ENCODE results near the gene COL18A1. TPM values are rescaled to one million over a fixed set of nuclear protein-coding genes. Genes with fewer than 3 reads are reported as not detected.

COL18A1 gene
- polyA plus RNA-seq, 3 donors: 0.80 to 4.1 (median 1.1) TPM

- no peaks in the 10 kb centered on the region for H3K36me3 Mint-ChIP-seq
- no peak overlapping the region for H3K27ac Mint-ChIP-seq
- no peaks in the 10 kb centered on the region for H3K4me1 Mint-ChIP-seq
- no peak overlapping the region for H3K4me2 ChIP-seq (replicated peaks; ENCODE audit: extremely low read depth, low read length, poor library complexity, severe bottlenecking)
- H3K4me3 Mint-ChIP-seq: no peak overlapping the region
- no peaks in the 10 kb centered on the region for H3K9me3 ChIP-seq (replicated peaks in 1 of 2; ENCODE audit: control insufficient read depth in 1 of 2, insufficient read depth in 1 of 2, low read length in 2 of 2)
- no peaks in the 10 kb centered on the region for H3K36me3 ChIP-seq (replicated peaks in 1 of 2; ENCODE audit: control insufficient read depth in 1 of 2, insufficient read depth in 2 of 2, low read length in 2 of 2)
- H3K9ac ChIP-seq (ENCODE audit: insufficient read depth, low read length, poor library complexity, severe bottlenecking): no peak overlapping the region
- intact Hi-C loops (cut with micrococcal nuclease): no loop called here
- no peaks in the 10 kb centered on the region for H3K4me1 ChIP-seq (ENCODE audit: control insufficient read depth in 1 of 2, insufficient read depth in 2 of 2, low read length in 2 of 2)
- no peak overlapping the region for H2AFZ ChIP-seq (ENCODE audit: insufficient read depth, low read depth, low read length, poor library complexity, severe bottlenecking)
- no peaks in the 10 kb centered on the region for H3K27me3 ChIP-seq (ENCODE audit: control insufficient read depth in 2 of 2, insufficient read depth in 2 of 2, low read length in 2 of 2)
- TF ChIP-seq, protein P1, sequence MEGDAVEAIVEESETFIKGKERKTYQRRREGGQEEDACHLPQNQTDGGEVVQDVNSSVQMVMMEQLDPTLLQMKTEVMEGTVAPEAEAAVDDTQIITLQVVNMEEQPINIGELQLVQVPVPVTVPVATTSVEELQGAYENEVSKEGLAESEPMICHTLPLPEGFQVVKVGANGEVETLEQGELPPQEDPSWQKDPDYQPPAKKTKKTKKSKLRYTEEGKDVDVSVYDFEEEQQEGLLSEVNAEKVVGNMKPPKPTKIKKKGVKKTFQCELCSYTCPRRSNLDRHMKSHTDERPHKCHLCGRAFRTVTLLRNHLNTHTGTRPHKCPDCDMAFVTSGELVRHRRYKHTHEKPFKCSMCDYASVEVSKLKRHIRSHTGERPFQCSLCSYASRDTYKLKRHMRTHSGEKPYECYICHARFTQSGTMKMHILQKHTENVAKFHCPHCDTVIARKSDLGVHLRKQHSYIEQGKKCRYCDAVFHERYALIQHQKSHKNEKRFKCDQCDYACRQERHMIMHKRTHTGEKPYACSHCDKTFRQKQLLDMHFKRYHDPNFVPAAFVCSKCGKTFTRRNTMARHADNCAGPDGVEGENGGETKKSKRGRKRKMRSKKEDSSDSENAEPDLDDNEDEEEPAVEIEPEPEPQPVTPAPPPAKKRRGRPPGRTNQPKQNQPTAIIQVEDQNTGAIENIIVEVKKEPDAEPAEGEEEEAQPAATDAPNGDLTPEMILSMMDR (IDR thresholded peaks at IDR 0.05): no peak
- H4K20me1 ChIP-seq (ENCODE audit: insufficient read depth, low read length): no peaks in the 10 kb centered on the region
- H3K9me3 Mint-ChIP-seq: peaks cover 0 to 9% (median 4%) of the 10 kb centered on the region in 7 donors
- H3K79me2 ChIP-seq (ENCODE audit: insufficient read depth, low read length): no peaks in the 10 kb centered on the region
- H3K27ac ChIP-seq (ENCODE audit: low read depth in 1 of 2, low read length in 2 of 2): no peak overlapping the region
- H3K27me3 Mint-ChIP-seq (ENCODE audit: low read depth in 3 of 3): peaks cover 7 to 20% (median 12%) of the 10 kb centered on the region in 3 donors
- WGBS (ENCODE audit: insufficient coverage): 92% methylated on average over 5 of the region's 7 CpGs
- DNase-seq: no peak
- no peak overlapping the region for H3K4me3 ChIP-seq (replicated peaks in 1 of 3; ENCODE audit: low read depth in 2 of 3, low read length in 3 of 3)
Measured at GRCh38 chr21:45376459-45377324, 28.3 kb upstream of the COL18A1 start.

DNA sequence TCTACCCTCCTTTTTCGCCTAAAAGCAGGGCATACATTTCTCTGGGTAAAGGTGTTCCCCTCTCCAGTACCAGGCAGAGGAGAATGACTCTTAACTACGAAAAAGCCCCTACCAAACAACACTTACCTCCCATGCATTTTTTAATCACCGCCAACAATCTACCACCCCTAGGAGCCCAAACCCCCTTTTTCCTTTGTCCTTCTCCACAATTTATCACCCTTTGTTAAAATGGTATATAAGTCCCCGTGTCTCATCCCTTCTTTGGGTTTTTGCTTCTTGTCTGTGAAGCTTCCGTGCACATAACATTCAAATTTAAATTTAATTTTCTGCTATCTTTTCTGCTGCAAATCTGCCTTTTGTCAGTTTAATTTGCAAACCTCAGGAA is 27.6 kb upstream of the COL18A1 start:
- Histone ChIP-seq H3K4me3 (replicated peaks in 1 of 3; ENCODE audit: low read depth in 2 of 3, low read length in 3 of 3) (no peak overlapping the region), H3K36me3 (replicated peaks in 1 of 2; ENCODE audit: control insufficient read depth in 1 of 2, insufficient read depth in 2 of 2, low read length in 2 of 2) (no peaks in the 10 kb centered on the region), H4K20me1 (ENCODE audit: insufficient read depth, low read length) (no peaks in the 10 kb centered on the region), H3K4me2 (replicated peaks; ENCODE audit: extremely low read depth, low read length, poor library complexity, severe bottlenecking) (no peak overlapping the region), H3K79me2 (ENCODE audit: insufficient read depth, low read length) (no peaks in the 10 kb centered on the region), H3K27ac (ENCODE audit: low read depth in 1 of 2, low read length in 2 of 2) (no peak overlapping the region), H3K9me3 (replicated peaks in 1 of 2; ENCODE audit: control insufficient read depth in 1 of 2, insufficient read depth in 1 of 2, low read length in 2 of 2) (no peaks in the 10 kb centered on the region), H3K4me1 (ENCODE audit: control insufficient read depth in 1 of 2, insufficient read depth in 2 of 2, low read length in 2 of 2) (no peaks in the 10 kb centered on the region), H3K9ac (ENCODE audit: insufficient read depth, low read length, poor library complexity, severe bottlenecking) (no peak overlapping the region), H2AFZ (ENCODE audit: insufficient read depth, low read depth, low read length, poor library complexity, severe bottlenecking) (no peak overlapping the region), H3K27me3 (ENCODE audit: control insufficient read depth in 2 of 2, insufficient read depth in 2 of 2, low read length in 2 of 2) (no peaks in the 10 kb centered on the region)
- TF ChIP-seq, protein P1 (IDR thresholded peaks at IDR 0.05): no peak
- Mint-ChIP-seq H3K27me3 (ENCODE audit: low read depth in 3 of 3) (peaks cover 5 to 20% (median 12%) of the 10 kb centered on the region in 3 donors), H3K9me3 (peaks cover 0 to 9% (median 4%) of the 10 kb centered on the region in 7 donors), H3K27ac (no peak overlapping the region), H3K4me3 (no peak overlapping the region), H3K4me1 (no peaks in the 10 kb centered on the region), H3K36me3 (no peaks in the 10 kb centered on the region)
- no peak for DNase-seq
- no CpG with 5 or more reads among the region's 5 CpGs for WGBS (ENCODE audit: insufficient coverage)
- intact Hi-C loops (cut with micrococcal nuclease): no loop called here

All from CD14-positive monocyte (primary cell).